CD4-positive, alpha-beta T cell treated with Interleukin-21 for 1 hour (primary cell): ENCODE results near the gene SH3RF1.

ENCODE experiments used
- DNase-seq: peaks from one replicate; pipeline ENCODE4 v3.0.0-alpha.2; 2020

The SH3RF1 gene

GRCh38 chr4:169098054-169098497, 172.7 kb downstream of the SH3RF1 start:
- no peak for DNase-seq

- no peak for DNase-seq
Measured at GRCh38 chr4:169096221-169096620, 174.5 kb downstream of the SH3RF1 start.

- DNase-seq = no peak
Measured at GRCh38 chr4:169094656-169095231, 176.0 kb downstream of the SH3RF1 start.

GRCh38 chr4:169092889-169093522, 177.8 kb downstream of the SH3RF1 start:
- DNase-seq = no peak

- DNase-seq = no peak
Measured at GRCh38 chr4:169090484-169091215, 180.1 kb downstream of the SH3RF1 start.

GRCh38 chr4:169089004-169089403, 181.8 kb downstream of the SH3RF1 start:
- DNase-seq = no peak

GRCh38 chr4:169084954-169085353, 185.8 kb downstream of the SH3RF1 start:
- DNase-seq = no peak

GRCh38 chr4:169080981-169081380, 189.8 kb downstream of the SH3RF1 start:
- no peak for DNase-seq

- no peak for DNase-seq
Measured at GRCh38 chr4:169079942-169080827, 190.6 kb downstream of the SH3RF1 start.

- DNase-seq = no peak
Measured at GRCh38 chr4:169074117-169074516, 196.6 kb downstream of the SH3RF1 start.

GRCh38 chr4:169071747-169072146, 199.0 kb downstream of the SH3RF1 start:
- no peak for DNase-seq

GRCh38 chr4:169070895-169071218, 199.9 kb downstream of the SH3RF1 start:
- no peak for DNase-seq

GRCh38 chr4:169070071-169070894, 200.5 kb downstream of the SH3RF1 start:
- no peak for DNase-seq

GRCh38 chr4:169068423-169068822, 202.3 kb downstream of the SH3RF1 start:
- no peak for DNase-seq

- no peak for DNase-seq
Measured at GRCh38 chr4:169066934-169067333, 203.8 kb downstream of the SH3RF1 start.

- no peak for DNase-seq
Measured at GRCh38 chr4:169064296-169064695, 206.5 kb downstream of the SH3RF1 start.

- DNase-seq = no peak
Measured at GRCh38 chr4:169063441-169063840, 207.3 kb downstream of the SH3RF1 start.

- DNase-seq = no peak
Measured at GRCh38 chr4:169062897-169063244, 207.9 kb downstream of the SH3RF1 start.

GRCh38 chr4:169061386-169061785, 209.4 kb downstream of the SH3RF1 start:
- no peak for DNase-seq

GRCh38 chr4:169060391-169061091, 210.2 kb downstream of the SH3RF1 start:
- DNase-seq = no peak

- no peak for DNase-seq
Measured at GRCh38 chr4:169059306-169060211, 211.2 kb downstream of the SH3RF1 start.
